Measurements from ENCODE around the gene NEU1.

- TF ChIP-seq, protein P1, sequence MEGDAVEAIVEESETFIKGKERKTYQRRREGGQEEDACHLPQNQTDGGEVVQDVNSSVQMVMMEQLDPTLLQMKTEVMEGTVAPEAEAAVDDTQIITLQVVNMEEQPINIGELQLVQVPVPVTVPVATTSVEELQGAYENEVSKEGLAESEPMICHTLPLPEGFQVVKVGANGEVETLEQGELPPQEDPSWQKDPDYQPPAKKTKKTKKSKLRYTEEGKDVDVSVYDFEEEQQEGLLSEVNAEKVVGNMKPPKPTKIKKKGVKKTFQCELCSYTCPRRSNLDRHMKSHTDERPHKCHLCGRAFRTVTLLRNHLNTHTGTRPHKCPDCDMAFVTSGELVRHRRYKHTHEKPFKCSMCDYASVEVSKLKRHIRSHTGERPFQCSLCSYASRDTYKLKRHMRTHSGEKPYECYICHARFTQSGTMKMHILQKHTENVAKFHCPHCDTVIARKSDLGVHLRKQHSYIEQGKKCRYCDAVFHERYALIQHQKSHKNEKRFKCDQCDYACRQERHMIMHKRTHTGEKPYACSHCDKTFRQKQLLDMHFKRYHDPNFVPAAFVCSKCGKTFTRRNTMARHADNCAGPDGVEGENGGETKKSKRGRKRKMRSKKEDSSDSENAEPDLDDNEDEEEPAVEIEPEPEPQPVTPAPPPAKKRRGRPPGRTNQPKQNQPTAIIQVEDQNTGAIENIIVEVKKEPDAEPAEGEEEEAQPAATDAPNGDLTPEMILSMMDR (IDR thresholded peaks at IDR 0.05): no peak
- TF ChIP-seq POLR2AphosphoS5 (IDR thresholded peaks at IDR 0.05) (no peak), POLR2A (IDR thresholded peaks at IDR 0.05) (no peak), EP300 (IDR thresholded peaks at IDR 0.05) (no peak)
These were observed 17.3 kb upstream of the NEU1 start for GRCh38 chr6:31879901-31880300.
